Hepatocyte (in vitro differentiated cells): ENCODE measurements around the gene TEX52. TPM values are rescaled to one million over a fixed set of nuclear protein-coding genes. Genes with fewer than 3 reads are reported as not detected.

ENCODE experiments used
- DNase-seq: peaks from one replicate; pipeline ENCODE4 v3.0.0-alpha.2; 2016; ENCODE audit warnings: low spot score
- H2AFZ ChIP-seq: fragments of 200-600 bp; sonication (generic); 2 replicates; pipeline ENCODE4 v1.6.0; 2016; ENCODE audit warnings: antibody characterized with exemption, mild to moderate bottlenecking
- H3K27ac ChIP-seq: fragments of 200-600 bp; sonication (generic); 2 replicates; pipeline ENCODE4 v1.5.1; 2016; ENCODE audit warnings: mild to moderate bottlenecking
- H3K27me3 ChIP-seq: fragments of 200-600 bp; sonication (generic); 2 replicates; pipeline ENCODE4 v1.6.1; 2016
- H3K36me3 ChIP-seq: fragments of 200-600 bp; sonication (generic); replicated peaks from 2 replicates; pipeline ENCODE4 v1.5.1; 2016; ENCODE audit warnings: low read depth; ENCODE audit not compliant: insufficient read depth
- H3K4me1 ChIP-seq: fragments of 200-600 bp; sonication (generic); 2 replicates; pipeline ENCODE4 v1.5.1; 2016; ENCODE audit warnings: mild to moderate bottlenecking, moderate library complexity; ENCODE audit not compliant: insufficient read depth
- H3K4me2 ChIP-seq: fragments of 200-600 bp; sonication (generic); 2 replicates; pipeline ENCODE4 v1.6.0; 2016
- H3K4me3 ChIP-seq: fragments of 200-600 bp; sonication (generic); 2 replicates; pipeline ENCODE4 v1.5.1; 2016; ENCODE audit warnings: mild to moderate bottlenecking
- H3K79me2 ChIP-seq: fragments of 200-600 bp; sonication (generic); 2 replicates; pipeline ENCODE4 v1.6.0; 2017; ENCODE audit warnings: mild to moderate bottlenecking
- H3K9me2 ChIP-seq: fragments of 200-600 bp; sonication (generic); replicated peaks from 2 replicates; pipeline ENCODE4 v1.6.0; 2017; ENCODE audit warnings: mild to moderate bottlenecking; ENCODE audit not compliant: insufficient read depth
- H3K9me3 ChIP-seq: fragments of 200-600 bp; sonication (generic); 2 replicates; pipeline ENCODE4 v1.5.1; 2016; ENCODE audit warnings: low read depth, mild to moderate bottlenecking
- H4K20me1 ChIP-seq: fragments of 200-600 bp; sonication (generic); 2 replicates; pipeline ENCODE4 v1.6.0; 2016; ENCODE audit warnings: mild to moderate bottlenecking; ENCODE audit not compliant: insufficient read depth, poor library complexity, severe bottlenecking
- EZH2 ChIP-seq: fragments of 200-600 bp; sonication (generic); IDR thresholded peaks from 2 replicates; pipeline ENCODE4 v1.6.1; 2016; ENCODE audit warnings: antibody characterized with exemption, mild to moderate bottlenecking, borderline replicate concordance
- EZH2phosphoT487 ChIP-seq: fragments of 200-600 bp; sonication (generic); IDR thresholded peaks from one replicate; pipeline ENCODE4 v1.6.1; 2018; ENCODE audit warnings: antibody characterized with exemption, mild to moderate bottlenecking, low read depth, moderate library complexity; ENCODE audit not compliant: unreplicated experiment, severe bottlenecking
- WGBS: methylation state at CpG from one replicate; pipeline ENCODE4 v1.1.6; 2016; ENCODE audit warnings: low lambda C conversion rate; ENCODE audit errors: missing lambda C conversion rate; 5-methylcytosine and 5-hydroxymethylcytosine counted together
- polyA plus RNA-seq: library from polyadenylated mRNA; unstranded; fragments of >200 nt; fragmentation: Nextera tagmentation; extraction: Ambion mirVana; gene quantifications from 2 replicates; pipeline ENCODE4 v1.2.1, GENCODE V29; 2016
- total RNA-seq: library from RNA; depleted of rRNA; stranded (reverse); fragments of >200 nt; gene quantifications from 2 replicates; pipeline ENCODE4 v1.2.3, GENCODE V29; 2014
- TF ChIP-seq, protein P1 (sequence below): fragments of 200-600 bp; sonication (generic); IDR thresholded peaks from 2 replicates; pipeline ENCODE4 v1.5.1; 2016; ENCODE audit warnings: antibody characterized with exemption, mild to moderate bottlenecking; ENCODE audit not compliant: poor library complexity

The TEX52 gene
- total and polyA plus RNA-seq, 2 experiments from 2014 or later: not detected

DNA sequence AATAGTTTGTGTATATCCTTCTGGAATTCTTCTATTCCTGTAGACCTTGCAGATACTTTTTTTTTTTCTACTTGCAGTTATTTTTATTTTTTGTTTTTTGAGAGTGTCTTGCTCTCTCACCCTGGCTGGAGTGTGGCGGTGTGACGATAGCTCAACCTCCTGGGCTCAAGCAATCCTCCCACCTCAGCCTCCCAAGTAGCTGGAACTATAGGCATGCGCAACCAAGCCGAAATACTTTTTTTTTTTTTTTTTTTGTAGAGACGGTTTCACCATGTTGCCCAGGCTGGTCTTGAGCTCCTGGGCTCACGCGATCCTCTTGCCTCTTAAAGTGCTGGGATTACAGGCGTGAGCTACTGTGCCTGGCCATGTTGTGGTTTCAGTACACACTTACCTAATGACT, 43.8 kb upstream of the TEX52 start:
- Histone ChIP-seq H3K4me1 (no peaks in the 10 kb centered on the region), H3K4me3 (no peak overlapping the region), H3K9me2 (no peaks in the 10 kb centered on the region), H3K9me3 (no peaks in the 10 kb centered on the region), H3K27me3 (no peaks in the 10 kb centered on the region), H4K20me1 (peaks cover 21% of the 10 kb centered on the region), H3K36me3 (no peaks in the 10 kb centered on the region), H3K27ac (no peak overlapping the region), H3K4me2 (no peak overlapping the region), H2AFZ (no peak overlapping the region), H3K79me2 (peaks cover 66% of the 10 kb centered on the region)
- 92% methylated on average over 8 of the region's 8 CpGs for WGBS
- no peak for DNase-seq
- TF ChIP-seq EZH2: no peak
- TF ChIP-seq, protein P1, sequence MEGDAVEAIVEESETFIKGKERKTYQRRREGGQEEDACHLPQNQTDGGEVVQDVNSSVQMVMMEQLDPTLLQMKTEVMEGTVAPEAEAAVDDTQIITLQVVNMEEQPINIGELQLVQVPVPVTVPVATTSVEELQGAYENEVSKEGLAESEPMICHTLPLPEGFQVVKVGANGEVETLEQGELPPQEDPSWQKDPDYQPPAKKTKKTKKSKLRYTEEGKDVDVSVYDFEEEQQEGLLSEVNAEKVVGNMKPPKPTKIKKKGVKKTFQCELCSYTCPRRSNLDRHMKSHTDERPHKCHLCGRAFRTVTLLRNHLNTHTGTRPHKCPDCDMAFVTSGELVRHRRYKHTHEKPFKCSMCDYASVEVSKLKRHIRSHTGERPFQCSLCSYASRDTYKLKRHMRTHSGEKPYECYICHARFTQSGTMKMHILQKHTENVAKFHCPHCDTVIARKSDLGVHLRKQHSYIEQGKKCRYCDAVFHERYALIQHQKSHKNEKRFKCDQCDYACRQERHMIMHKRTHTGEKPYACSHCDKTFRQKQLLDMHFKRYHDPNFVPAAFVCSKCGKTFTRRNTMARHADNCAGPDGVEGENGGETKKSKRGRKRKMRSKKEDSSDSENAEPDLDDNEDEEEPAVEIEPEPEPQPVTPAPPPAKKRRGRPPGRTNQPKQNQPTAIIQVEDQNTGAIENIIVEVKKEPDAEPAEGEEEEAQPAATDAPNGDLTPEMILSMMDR: no peak
- TF ChIP-seq EZH2phosphoT487: no peak

DNA sequence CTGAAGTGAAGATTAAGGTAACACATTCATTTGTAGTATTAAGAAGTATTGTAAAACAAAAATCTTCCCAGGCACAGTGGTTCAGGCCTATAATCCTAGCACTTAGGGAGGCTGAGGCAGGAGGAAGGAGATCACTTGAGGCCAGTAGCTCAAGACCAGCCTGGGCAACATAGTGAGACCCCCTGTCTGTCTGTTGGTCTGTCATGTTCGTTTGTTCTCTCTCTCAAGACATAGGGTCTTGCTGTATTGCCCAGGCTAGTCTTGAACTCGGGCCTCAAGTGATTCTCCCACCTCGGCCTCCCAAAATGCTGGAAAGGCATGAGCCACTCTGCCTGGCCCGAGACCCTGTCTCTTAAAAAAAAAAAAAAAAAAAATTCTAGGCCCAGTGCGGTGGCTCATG, 40.6 kb upstream of the TEX52 start:
- peaks cover 18% of the 10 kb centered on the region for H4K20me1 ChIP-seq
- H3K79me2 ChIP-seq: peaks cover 75% of the 10 kb centered on the region
- H2AFZ ChIP-seq: no peak overlapping the region
- no peak overlapping the region for H3K27ac ChIP-seq
- H3K9me2 ChIP-seq: no peaks in the 10 kb centered on the region
- H3K4me2 ChIP-seq: no peak overlapping the region
- H3K27me3 ChIP-seq: no peaks in the 10 kb centered on the region
- H3K4me1 ChIP-seq: peaks cover 5% of the 10 kb centered on the region
- no peak overlapping the region for H3K4me3 ChIP-seq
- DNase-seq: no peak
- H3K9me3 ChIP-seq: no peaks in the 10 kb centered on the region
- no peaks in the 10 kb centered on the region for H3K36me3 ChIP-seq
- TF ChIP-seq EZH2phosphoT487: no peak
- no peak for TF ChIP-seq EZH2
- TF ChIP-seq, protein P1: no peak
- WGBS: 98% methylated on average over 5 of the region's 5 CpGs

DNA sequence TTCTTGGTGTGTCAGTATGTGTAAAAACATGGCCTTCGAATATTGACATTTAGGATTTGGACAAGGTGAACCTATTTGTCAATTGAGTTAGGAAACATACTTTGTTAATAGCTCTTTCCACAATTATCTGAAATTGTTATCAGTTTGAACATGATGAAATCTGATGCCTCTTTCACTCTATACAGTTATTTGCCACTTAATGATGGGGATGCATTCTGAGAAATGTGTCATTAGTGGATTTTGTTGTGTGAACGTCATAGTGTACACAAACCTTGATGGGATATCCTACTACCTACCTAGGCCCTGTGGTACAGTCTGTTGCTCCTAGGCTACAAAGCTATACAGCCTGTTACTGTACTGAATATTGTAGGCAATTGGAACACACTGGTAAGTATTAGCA, 38.7 kb upstream of the TEX52 start:
- H3K27ac ChIP-seq: no peak overlapping the region
- no peaks in the 10 kb centered on the region for H3K9me3 ChIP-seq
- no peak overlapping the region for H3K4me3 ChIP-seq
- DNase-seq: no peak
- H3K27me3 ChIP-seq: no peaks in the 10 kb centered on the region
- peaks cover 25% of the 10 kb centered on the region for H4K20me1 ChIP-seq
- H3K4me2 ChIP-seq: no peak overlapping the region
- no peak overlapping the region for H2AFZ ChIP-seq
- H3K9me2 ChIP-seq: no peaks in the 10 kb centered on the region
- 79% methylated on average over 2 of the region's 2 CpGs for whole genome bisulfite sequencing
- TF ChIP-seq, protein P1: no peak
- TF ChIP-seq EZH2phosphoT487: no peak
- TF ChIP-seq EZH2: no peak
- peaks cover 86% of the 10 kb centered on the region for H3K79me2 ChIP-seq
- peaks cover 10% of the 10 kb centered on the region for H3K4me1 ChIP-seq
- H3K36me3 ChIP-seq: no peaks in the 10 kb centered on the region

DNA sequence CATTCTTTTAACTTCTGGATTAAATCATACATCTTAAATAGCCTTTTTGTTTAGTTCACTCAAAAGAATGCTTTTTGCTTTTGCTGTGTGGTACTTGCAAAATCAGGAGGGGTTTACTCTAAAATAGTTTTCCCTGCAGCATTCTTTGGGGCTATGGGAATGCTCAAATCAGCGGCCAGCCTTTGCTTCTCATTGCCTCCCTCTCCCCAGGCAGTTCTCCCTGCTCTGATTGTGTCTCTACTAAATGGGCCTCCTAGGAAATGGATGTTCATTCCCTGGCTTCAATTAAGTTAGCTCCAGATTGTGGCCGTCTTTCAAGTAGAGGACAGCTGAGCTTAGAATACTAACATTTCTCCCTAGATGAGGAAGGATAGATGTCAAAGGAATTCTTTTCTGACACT, 38.2 kb upstream of the TEX52 start:
- Histone ChIP-seq H3K4me1 (peaks cover 12% of the 10 kb centered on the region), H3K27ac (no peak overlapping the region), H3K36me3 (no peaks in the 10 kb centered on the region), H3K79me2 (peaks cover 83% of the 10 kb centered on the region), H3K4me2 (no peak overlapping the region), H4K20me1 (peaks cover 25% of the 10 kb centered on the region), H3K27me3 (no peaks in the 10 kb centered on the region), H3K4me3 (no peak overlapping the region), H2AFZ (no peak overlapping the region), H3K9me3 (no peaks in the 10 kb centered on the region), H3K9me2 (no peaks in the 10 kb centered on the region)
- TF ChIP-seq EZH2phosphoT487 (no peak), EZH2 (no peak)
- TF ChIP-seq, protein P1: no peak
- no peak for DNase-seq
- 27% methylated on average over 2 of the region's 2 CpGs for WGBS
